ENCODE data around the gene DPM2.

The DPM2 gene

GRCh38 chr9:127972236-127972871 is 34.7 kb upstream of the DPM2 start:
- FAIRE-seq, result no peak

GRCh38 chr9:127971357-127972235 is 33.9 kb upstream of the DPM2 start:
- FAIRE-seq, result no peak

- no peak for FAIRE-seq
Observed at GRCh38 chr9:127970401-127971313, 33.0 kb upstream of the DPM2 start.

- FAIRE-seq, result no peak
Observed at GRCh38 chr9:127968700-127969383, 31.2 kb upstream of the DPM2 start.

- no peak for FAIRE-seq
Observed at GRCh38 chr9:127968042-127968441, 30.4 kb upstream of the DPM2 start.

- no peak for FAIRE-seq
Observed at GRCh38 chr9:127967151-127967809, 29.6 kb upstream of the DPM2 start.

- FAIRE-seq, result no peak
Observed at GRCh38 chr9:127966416-127967150, 28.9 kb upstream of the DPM2 start.

- FAIRE-seq, result no peak
Observed at GRCh38 chr9:127965953-127966352, 28.3 kb upstream of the DPM2 start.

GRCh38 chr9:127963359-127964064 is 25.9 kb upstream of the DPM2 start:
- FAIRE-seq, result no peak

- FAIRE-seq, result no peak
Observed at GRCh38 chr9:127963041-127963358, 25.3 kb upstream of the DPM2 start.

GRCh38 chr9:127962278-127962677 is 24.6 kb upstream of the DPM2 start:
- FAIRE-seq, result no peak

- FAIRE-seq, result no peak
Observed at GRCh38 chr9:127961613-127962155, 24.0 kb upstream of the DPM2 start.

GRCh38 chr9:127961155-127961490 is 23.5 kb upstream of the DPM2 start:
- no peak for FAIRE-seq

- no peak for FAIRE-seq
Observed at GRCh38 chr9:127960410-127961154, 22.9 kb upstream of the DPM2 start.

- FAIRE-seq, result no peak
Observed at GRCh38 chr9:127959841-127960409, 22.3 kb upstream of the DPM2 start.

GRCh38 chr9:127959398-127959797 is 21.7 kb upstream of the DPM2 start:
- no peak for FAIRE-seq

GRCh38 chr9:127958728-127959127 is 21.1 kb upstream of the DPM2 start:
- FAIRE-seq, result no peak

GRCh38 chr9:127955294-127956015 is 17.8 kb upstream of the DPM2 start:
- FAIRE-seq, result no peak

GRCh38 chr9:127954831-127955293 is 17.2 kb upstream of the DPM2 start:
- FAIRE-seq, result no peak
